Gastrocnemius medialis (tissue), 4 donors: ENCODE measurements around the gene NEK10. TPM values are rescaled to one million over a fixed set of nuclear protein-coding genes. Genes with fewer than 3 reads are reported as not detected.

Source experiments
- ATAC-seq, 2 donors: fragments of 150-250 bp; one replicate each; pipeline ENCODE4 v1.9.1; 2016
- DNase-seq, 2 donors: peaks; one replicate each; pipeline ENCODE4 v3.0.0-alpha.2; 2019
- H3K27ac ChIP-seq, 4 donors: fragments of 200-600 bp; sonication (generic); 1 replicate in 1 of 4; 2 replicates in 3 of 4; pipeline ENCODE4 v1.5.1; 2016 to 2018; ENCODE audit warnings: mild to moderate bottlenecking in 2 of 4, moderate library complexity in 1 of 4
- H3K27me3 ChIP-seq, 3 donors: fragments of 200-600 bp; sonication (generic) in 2 of 3; 1 replicate in 1 of 3; 2 replicates in 2 of 3; pipeline versions ENCODE4 v1.5.1 to v1.6.0; 2016 to 2019; ENCODE audit warnings: mild to moderate bottlenecking in 1 of 3, moderate library complexity in 1 of 3
- H3K36me3 ChIP-seq, 2 donors: fragments of 200-600 bp; sonication (generic) in 1 of 2; one replicate each; pipeline ENCODE4 v1.5.1; 2017 to 2018
- H3K4me1 ChIP-seq, 2 donors: fragments of 200-600 bp; sonication (generic) in 1 of 2; one replicate each; pipeline ENCODE4 v1.5.1; 2016 to 2017; ENCODE audit warnings: mild to moderate bottlenecking in 2 of 2
- H3K4me3 ChIP-seq, 4 donors: fragments of 200-600 bp; sonication (generic) in 3 of 4; 1 replicate in 1 of 4; 2 replicates in 3 of 4; pipeline ENCODE4 v1.5.1; 2016 to 2019; ENCODE audit warnings: mild to moderate bottlenecking in 2 of 4
- H3K9me3 ChIP-seq, 3 donors: fragments of 200-600 bp; sonication (generic) in 2 of 3; 1 replicate in 1 of 3; 2 replicates in 2 of 3; pipeline ENCODE4 v1.5.1; 2016 to 2019
- CTCF ChIP-seq, 5 experiments: fragments of 450-650 bp in 3 of 5; fragments of 200-600 bp in 2 of 5; sonication (generic) in 2 of 5; IDR thresholded peaks in 4 of 5; conservative IDR thresholded peaks in 1 of 5; 1 replicate in 4 of 5; 2 replicates in 1 of 5; pipeline ENCODE4 v1.5.1; 2016 to 2019; ENCODE audit warnings: antibody characterized with exemption in 5 of 5, mild to moderate bottlenecking in 3 of 5, moderate library complexity in 3 of 5
- POLR2A ChIP-seq, 2 donors: fragments of 450-650 bp; IDR thresholded peaks; one replicate each; pipeline ENCODE4 v1.6.1; 2017; ENCODE audit warnings: antibody characterized with exemption in 2 of 2, mild to moderate bottlenecking in 2 of 2, moderate library complexity in 2 of 2
- in situ Hi-C, 4 donors: fragments of 200-750 bp; cut with MboI; loops; one replicate each; pipeline versions ENCODE4 v1.15.0 to v1.8.0; 2017; ENCODE audit warnings: low sequenced_read_pairs in 4 of 4
- intact Hi-C: fragments of 100-400 bp; cut with DNase I; formaldehyde crosslinking; loops from one replicate; pipeline ENCODE4 v1.15.1; 2023; ENCODE audit warnings: low total_unique reads
- total RNA-seq, 4 donors: library from RNA; depleted of rRNA; stranded (reverse); fragments of >200 nt; gene quantifications; one replicate each; pipeline versions ENCODE4 v1.1.0 to v1.2.3, GENCODE V29; 2016

Gene NEK10
- total RNA-seq, 4 donors from 2014 or later = 3.6 to 12.8 (median 7.5) TPM

GRCh38 chr3:27391796-27392195 is 22.6 kb upstream of the NEK10 start:
- intact Hi-C loops = no loop called here
- TF ChIP-seq POLR2A (IDR thresholded peaks at IDR 0.05) (no peak), CTCF (IDR thresholded peaks at IDR 0.05 in 4 of 5, conservative IDR thresholded peaks at IDR 0.05 in 1 of 5) (no peak)
- in situ Hi-C loops = no loop called here
- Histone ChIP-seq H3K36me3 (peaks cover 0 to 10% of the 10 kb centered on the region in 2 donors), H3K9me3 (no peaks in the 10 kb centered on the region), H3K4me3 (no peak overlapping the region), H3K27ac (no peak overlapping the region), H3K4me1 (no peaks in the 10 kb centered on the region), H3K27me3 (no peaks in the 10 kb centered on the region)
- DNase-seq (no peak), ATAC-seq (no peak)

GRCh38 chr3:27387625-27388024 is 18.4 kb upstream of the NEK10 start:
- Histone ChIP-seq H3K27me3 (no peaks in the 10 kb centered on the region), H3K9me3 (no peaks in the 10 kb centered on the region), H3K27ac (no peak overlapping the region), H3K4me3 (no peak overlapping the region), H3K4me1 (no peaks in the 10 kb centered on the region), H3K36me3 (peaks cover 0 to 15% of the 10 kb centered on the region in 2 donors)
- TF ChIP-seq CTCF (IDR thresholded peaks at IDR 0.05 in 4 of 5, conservative IDR thresholded peaks at IDR 0.05 in 1 of 5) (no peak), POLR2A (IDR thresholded peaks at IDR 0.05) (no peak)
- intact Hi-C loops = no loop called here
- DNase-seq = no peak
- ATAC-seq = peak in 1 of 2 donors; percentile 45
- in situ Hi-C loops = no loop called here

GRCh38 chr3:27385504-27385903 is 16.3 kb upstream of the NEK10 start:
- intact Hi-C loops (no loop called here), in situ Hi-C loops (no loop called here)
- TF ChIP-seq CTCF (IDR thresholded peaks at IDR 0.05 in 4 of 5, conservative IDR thresholded peaks at IDR 0.05 in 1 of 5) (no peak), POLR2A (IDR thresholded peaks at IDR 0.05) (no peak)
- ATAC-seq = no peak
- no peak for DNase-seq
- Histone ChIP-seq H3K36me3 (peaks cover 0 to 15% of the 10 kb centered on the region in 2 donors), H3K4me3 (no peak overlapping the region), H3K27me3 (no peaks in the 10 kb centered on the region), H3K27ac (no peak overlapping the region), H3K9me3 (no peaks in the 10 kb centered on the region), H3K4me1 (no peaks in the 10 kb centered on the region)

GRCh38 chr3:27384191-27384590 is 15.0 kb upstream of the NEK10 start:
- H3K9me3 ChIP-seq = no peaks in the 10 kb centered on the region
- H3K27me3 ChIP-seq = no peaks in the 10 kb centered on the region
- in situ Hi-C loops (no loop called here), intact Hi-C loops (no loop called here)
- no peaks in the 10 kb centered on the region for H3K4me1 ChIP-seq
- H3K27ac ChIP-seq = no peak overlapping the region
- no peak for ATAC-seq
- TF ChIP-seq CTCF (IDR thresholded peaks at IDR 0.05 in 4 of 5, conservative IDR thresholded peaks at IDR 0.05 in 1 of 5) = no peak
- DNase-seq = no peak
- H3K4me3 ChIP-seq = no peak overlapping the region
- peaks cover 0 to 15% of the 10 kb centered on the region in 2 donors for H3K36me3 ChIP-seq
